Fibroblast of upper back skin (primary cell): ENCODE data around the gene PAX9.

Experiments
- DNase-seq: peaks from one replicate; pipeline ENCODE4 v3.0.0-alpha.2; 2013

The PAX9 gene

GRCh38 chr14:36661506-36662257, at the start of gene PAX9:
TSS of gene PAX9 (plus strand) at chr14:36661860. CDS start at chr14:36662090, 230 bp downstream.
- DNase-seq, result peak; percentile 72

- no peak for DNase-seq
These were observed 43.8 kb upstream of the PAX9 start for GRCh38 chr14:36617824-36618223.

GRCh38 chr14:36618641-36619040, 43.0 kb upstream of the PAX9 start:
- DNase-seq, result no peak

- no peak for DNase-seq
These were observed 42.5 kb upstream of the PAX9 start for GRCh38 chr14:36619131-36619530.

GRCh38 chr14:36619853-36620252, 41.8 kb upstream of the PAX9 start:
- no peak for DNase-seq

GRCh38 chr14:36625014-36625413, 36.6 kb upstream of the PAX9 start:
- no peak for DNase-seq

- DNase-seq, result no peak
These were observed 36.2 kb upstream of the PAX9 start for GRCh38 chr14:36625436-36625835.

GRCh38 chr14:36626151-36626550, 35.5 kb upstream of the PAX9 start:
- no peak for DNase-seq

- no peak for DNase-seq
These were observed 33.7 kb upstream of the PAX9 start for GRCh38 chr14:36627981-36628380.

- no peak for DNase-seq
These were observed 28.1 kb upstream of the PAX9 start for GRCh38 chr14:36633580-36633979.

GRCh38 chr14:36646664-36647416, 14.8 kb upstream of the PAX9 start:
- no peak for DNase-seq

GRCh38 chr14:36647417-36647823, 14.2 kb upstream of the PAX9 start:
- DNase-seq, result no peak

- peak; percentile 32 for DNase-seq
These were observed 13.6 kb upstream of the PAX9 start for GRCh38 chr14:36647824-36648753.

GRCh38 chr14:36649872-36650650, 11.6 kb upstream of the PAX9 start:
- no peak for DNase-seq

- DNase-seq, result no peak
These were observed 9.0 kb upstream of the PAX9 start for GRCh38 chr14:36652542-36653201.

GRCh38 chr14:36653413-36653812, 8.2 kb upstream of the PAX9 start:
- no peak for DNase-seq

- DNase-seq, result no peak
These were observed 7.5 kb upstream of the PAX9 start for GRCh38 chr14:36653962-36654793.

- no peak for DNase-seq
These were observed 6.8 kb upstream of the PAX9 start for GRCh38 chr14:36654794-36655381.

- no peak for DNase-seq
These were observed 6.1 kb upstream of the PAX9 start for GRCh38 chr14:36655571-36655962.

GRCh38 chr14:36655963-36656686, 5.5 kb upstream of the PAX9 start:
- no peak for DNase-seq
